Prostate gland (tissue), 2 donors: ENCODE data around the gene ADISSP.

Source experiments
- CTCF ChIP-seq, 4 experiments: fragments of 200-600 bp in 2 of 4; fragments of 450-650 bp in 2 of 4; sonication (generic) in 2 of 4; IDR thresholded peaks; 1 replicate in 3 of 4; 2 replicates in 1 of 4; pipeline ENCODE4 v1.5.1; 2016 to 2019; ENCODE audit warnings: antibody characterized with exemption in 4 of 4, mild to moderate bottlenecking in 2 of 4, moderate library complexity in 2 of 4
- POLR2A ChIP-seq: fragments of 450-650 bp; IDR thresholded peaks from one replicate; pipeline ENCODE4 v1.6.1; 2016; ENCODE audit warnings: antibody characterized with exemption, mild to moderate bottlenecking
- POLR2AphosphoS5 ChIP-seq: sonication (generic); formaldehyde crosslinking; IDR thresholded peaks from one replicate; pipeline ENCODE4 v1.6.1; 2017; ENCODE audit warnings: antibody characterized with exemption

GRCh38 chr20:3720068-3720467, 47.5 kb downstream of the ADISSP start:
- TF ChIP-seq CTCF (IDR thresholded peaks at IDR 0.05) (no peak), POLR2A (no peak), POLR2AphosphoS5 (no peak)
